HG02943 (cell line): ENCODE measurements around the gene FUOM.
"Not testable (repeated sequence)": the region's sequence is repeated elsewhere in the genome, so short reads cannot be mapped to it uniquely, and the experiment has no call there.

ENCODE experiments used
- ATAC-seq: cut with Tn5 transposase; IDR thresholded peaks from one replicate; pipeline ENCODE4 v1.9.1; 2021; ENCODE audit warnings: mild to moderate bottlenecking, low read depth, moderate library complexity; ENCODE audit not compliant: unreplicated experiment

FUOM gene

DNA sequence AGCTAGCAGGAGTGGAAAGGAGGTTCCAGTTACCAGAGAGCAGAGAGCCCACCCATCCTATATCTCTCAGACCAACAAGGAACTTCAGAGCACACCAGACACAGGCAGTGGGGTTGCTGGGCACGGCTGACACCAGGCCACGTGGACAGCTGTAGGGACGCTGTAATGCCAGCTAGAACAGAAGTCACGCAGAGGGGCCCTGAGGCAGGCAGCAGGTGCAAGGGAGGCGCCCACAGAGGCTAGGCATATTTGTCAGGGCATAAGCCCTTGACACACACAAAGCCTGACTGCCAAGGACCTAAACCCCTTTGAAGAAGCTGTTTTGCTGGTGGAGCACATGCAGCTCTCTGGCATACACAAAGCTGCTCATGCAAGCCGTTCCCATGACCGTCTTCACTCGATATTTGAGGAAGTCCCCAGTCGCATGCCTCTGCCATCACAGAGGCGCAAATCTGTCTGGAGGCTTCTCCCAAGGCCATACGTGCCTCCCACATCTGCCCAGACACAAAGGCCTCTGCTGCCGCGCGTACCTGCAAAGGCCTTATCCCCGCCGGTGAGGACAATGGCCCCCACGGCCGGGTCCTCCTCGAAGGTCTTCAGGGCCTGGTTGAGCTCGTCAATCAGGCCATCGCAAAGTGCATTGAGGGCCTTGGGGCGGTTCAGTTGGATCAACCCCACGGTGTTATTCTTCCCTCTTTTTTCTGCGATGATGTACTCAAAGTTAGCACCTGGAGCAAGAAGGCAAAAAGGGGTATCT, 12.4 kb upstream of the FUOM start:
- ATAC-seq = no peak

GRCh38 chr10:133368153-133368552, 10.3 kb upstream of the FUOM start:
- ATAC-seq = no peak

GRCh38 chr10:133367461-133367860, 9.6 kb upstream of the FUOM start:
- ATAC-seq = not testable (repeated sequence)

- ATAC-seq = no peak
These were observed 8.9 kb upstream of the FUOM start for GRCh38 chr10:133366751-133367150.

GRCh38 chr10:133366130-133366478, 8.3 kb upstream of the FUOM start:
- no peak for ATAC-seq

GRCh38 chr10:133365461-133366129, 7.8 kb upstream of the FUOM start:
- ATAC-seq = no peak

DNA sequence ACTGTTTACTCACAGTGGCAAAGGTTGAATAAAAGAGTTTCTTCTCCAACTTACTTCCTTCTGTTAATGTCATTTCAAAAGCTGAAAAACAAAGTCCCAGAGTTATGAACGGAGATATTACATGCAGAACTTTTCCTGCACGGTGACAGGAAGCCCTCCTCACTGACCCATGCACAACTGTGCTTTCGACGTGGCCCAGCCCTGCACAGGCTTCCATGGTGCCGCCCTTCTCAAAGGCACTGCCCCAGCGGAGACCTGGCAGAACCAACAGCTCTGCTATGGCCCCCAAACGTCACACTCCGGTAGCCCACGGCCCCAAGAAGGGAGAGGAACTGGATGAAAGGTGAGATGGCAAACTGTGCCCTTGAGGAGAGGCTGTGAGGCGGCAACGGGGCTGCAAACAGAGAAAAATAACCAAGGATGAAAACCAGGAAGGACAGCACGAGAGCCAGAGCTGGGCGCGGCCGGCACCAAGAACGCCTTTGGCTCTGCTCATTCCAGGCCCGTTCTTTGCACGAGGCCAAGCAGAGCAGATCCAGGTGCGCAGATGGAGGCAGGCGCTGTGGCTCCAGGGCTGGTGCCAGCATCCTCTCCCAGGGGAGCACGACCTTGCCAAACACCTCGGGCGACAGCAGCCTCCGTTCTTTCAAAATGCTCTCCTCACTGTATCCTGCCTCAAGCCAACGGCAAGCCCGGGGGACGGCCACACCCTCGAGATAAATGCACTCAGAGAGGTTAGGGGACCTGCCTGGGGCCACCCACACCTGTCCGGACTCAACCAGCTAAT, 7.0 kb upstream of the FUOM start:
- no peak for ATAC-seq

DNA sequence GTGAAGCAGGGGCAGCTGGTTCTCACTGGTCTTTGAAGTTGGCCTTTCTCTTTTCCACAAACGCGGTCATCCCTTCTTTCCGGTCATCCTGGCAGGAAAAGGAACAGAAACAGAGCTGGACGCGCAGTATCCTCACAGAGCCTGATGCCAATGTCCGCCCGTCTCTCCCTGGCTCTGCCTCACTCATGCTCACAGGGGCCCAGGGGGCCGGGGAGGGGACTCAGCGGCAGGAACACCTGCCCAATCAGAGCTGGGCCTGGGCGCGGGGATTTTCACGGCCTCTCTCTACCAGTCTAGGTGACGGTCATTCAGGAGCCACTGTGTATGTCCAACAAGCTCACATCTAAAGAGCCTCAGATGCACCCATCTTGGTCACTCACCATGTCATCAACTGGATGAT, 5.0 kb upstream of the FUOM start:
- no peak for ATAC-seq

GRCh38 chr10:133361773-133362441, 4.1 kb upstream of the FUOM start:
- ATAC-seq = no peak

DNA sequence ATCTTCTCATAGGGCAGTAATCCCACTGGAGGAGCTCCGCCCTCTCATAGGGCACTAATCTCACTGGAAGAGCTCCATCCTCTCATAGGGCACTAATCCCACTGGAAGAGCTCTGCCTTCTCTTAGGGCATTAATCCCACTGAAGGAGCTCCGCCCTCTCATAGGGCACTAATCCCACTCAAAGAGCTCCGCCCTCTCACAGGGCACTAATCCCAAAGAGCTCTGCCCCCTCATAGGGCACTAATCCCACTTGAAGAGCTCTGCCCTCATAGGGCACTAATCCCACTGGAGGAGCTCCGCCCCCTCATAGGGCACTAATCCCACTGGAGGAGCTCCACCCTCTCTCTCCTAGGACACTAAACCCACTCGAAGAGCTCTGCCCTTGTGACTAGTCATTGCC, 3.4 kb upstream of the FUOM start:
- ATAC-seq = no peak

GRCh38 chr10:133359972-133360610, 2.3 kb upstream of the FUOM start:
- ATAC-seq = no peak

DNA sequence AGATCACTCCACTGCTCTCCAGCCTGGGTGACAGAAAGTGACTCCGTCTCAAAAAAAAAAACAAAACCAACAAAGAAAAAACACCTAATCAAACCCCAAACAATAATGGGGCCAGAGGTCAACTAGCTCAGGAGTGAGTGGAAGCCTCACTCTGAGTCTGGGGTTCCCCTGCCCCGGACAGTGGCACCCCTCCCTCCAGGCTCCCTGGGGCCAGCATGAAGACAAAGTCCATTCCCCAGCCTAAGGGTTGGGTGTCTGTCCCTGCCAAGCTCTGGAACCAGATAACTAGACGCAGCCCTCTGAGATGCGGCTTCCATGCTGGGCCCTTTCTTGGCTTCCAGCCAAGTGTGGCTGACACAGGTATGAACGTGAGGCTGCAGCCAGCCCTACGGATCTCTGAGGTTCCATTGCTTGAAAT, 1.7 kb upstream of the FUOM start:
- no peak for ATAC-seq

DNA sequence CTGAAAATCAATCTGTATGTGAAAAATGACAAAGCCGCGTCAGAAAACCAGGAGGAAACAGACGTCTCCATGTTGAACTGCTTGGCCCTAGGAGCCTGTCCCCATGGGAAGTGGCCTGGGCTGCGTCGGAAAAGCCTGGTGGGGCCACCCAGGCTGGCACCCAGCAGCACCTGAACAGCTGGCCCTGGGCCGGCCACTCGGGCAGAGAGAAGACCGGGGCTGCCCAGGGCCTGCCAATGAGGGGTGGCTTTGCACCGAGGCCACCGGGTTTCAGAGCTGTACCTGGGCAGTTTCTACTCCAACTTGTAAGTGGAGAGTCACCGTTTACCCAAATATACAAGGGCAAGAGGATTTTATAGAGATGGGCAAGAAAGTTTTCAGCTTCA, 1.1 kb upstream of the FUOM start:
- ATAC-seq = no peak

DNA sequence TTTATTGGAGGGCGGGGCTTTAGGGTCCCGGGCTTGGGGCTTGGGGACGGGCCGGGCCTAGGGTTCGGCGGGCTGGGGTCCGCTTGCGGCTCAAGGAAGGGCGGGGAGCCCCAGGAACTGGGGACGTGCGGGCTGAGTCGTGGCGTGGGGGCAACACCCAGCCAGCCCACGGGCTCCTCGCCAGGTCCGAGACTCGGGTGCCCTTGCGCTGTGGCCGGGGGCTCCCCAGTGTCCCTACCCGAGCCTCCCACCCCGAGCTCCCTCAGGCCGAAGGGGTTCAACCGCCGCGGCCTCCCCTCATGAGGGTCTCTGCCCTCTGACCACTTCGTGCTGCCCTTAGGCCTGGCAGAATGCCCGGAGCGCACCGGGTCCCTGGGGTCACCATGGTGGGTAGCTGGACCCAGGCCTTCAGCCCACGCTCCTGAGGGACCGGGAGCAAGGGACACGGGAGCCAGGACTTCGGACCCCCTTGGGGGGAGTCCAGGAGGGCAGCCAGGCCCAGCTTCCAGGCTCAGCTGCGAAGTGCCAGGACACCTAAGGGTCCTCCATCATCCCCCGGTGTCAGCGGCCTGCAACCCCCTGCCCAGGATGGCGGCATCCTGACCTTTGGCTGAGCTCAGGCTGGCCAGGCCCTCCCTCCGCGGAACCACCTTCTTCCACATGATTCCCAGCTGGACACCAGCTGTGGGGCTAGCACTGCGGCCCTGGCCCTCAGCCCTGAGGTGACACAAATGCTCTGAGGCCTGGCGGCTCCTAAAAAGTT, 524 bp upstream of the FUOM start:
- ATAC-seq = no peak

DNA sequence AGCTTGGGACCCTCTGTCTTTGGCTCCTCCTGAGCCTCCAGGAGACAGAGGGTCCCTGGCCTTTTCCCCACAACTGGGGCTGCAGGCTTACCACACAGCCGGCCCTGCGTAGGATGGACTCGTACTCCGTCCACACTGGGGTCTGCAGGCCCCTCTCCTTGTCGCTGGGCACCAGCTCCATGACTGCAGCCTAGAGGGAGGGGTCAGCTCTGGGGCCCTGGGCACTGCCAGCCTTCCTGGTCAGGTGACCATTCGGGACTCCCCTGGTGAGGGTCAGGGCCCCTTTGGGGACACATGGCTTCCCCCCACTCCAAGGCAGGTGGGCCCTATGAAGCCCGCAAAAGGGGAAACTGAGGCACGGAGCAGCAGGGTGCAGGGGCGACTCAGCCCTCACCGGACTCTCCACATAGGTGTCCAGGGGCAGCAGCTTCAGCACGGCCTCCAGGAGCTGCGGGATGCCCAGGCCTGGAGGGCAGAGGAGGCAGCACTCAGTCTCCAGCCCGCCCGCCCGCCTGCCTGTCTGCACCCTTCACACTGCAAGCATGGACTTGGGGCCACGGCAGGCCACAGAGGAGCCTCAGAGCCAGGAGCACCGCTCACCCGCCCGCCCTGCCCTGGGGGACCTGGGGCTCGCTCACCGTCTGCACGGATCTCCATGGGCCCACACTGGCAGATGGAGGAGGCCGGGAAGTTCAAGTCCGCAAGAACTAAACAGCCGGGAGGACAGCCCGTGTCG, 1.1 kb downstream of the FUOM start:
- ATAC-seq = no peak

- ATAC-seq = no peak
These were observed 1.8 kb downstream of the FUOM start for GRCh38 chr10:133355991-133356390.

DNA sequence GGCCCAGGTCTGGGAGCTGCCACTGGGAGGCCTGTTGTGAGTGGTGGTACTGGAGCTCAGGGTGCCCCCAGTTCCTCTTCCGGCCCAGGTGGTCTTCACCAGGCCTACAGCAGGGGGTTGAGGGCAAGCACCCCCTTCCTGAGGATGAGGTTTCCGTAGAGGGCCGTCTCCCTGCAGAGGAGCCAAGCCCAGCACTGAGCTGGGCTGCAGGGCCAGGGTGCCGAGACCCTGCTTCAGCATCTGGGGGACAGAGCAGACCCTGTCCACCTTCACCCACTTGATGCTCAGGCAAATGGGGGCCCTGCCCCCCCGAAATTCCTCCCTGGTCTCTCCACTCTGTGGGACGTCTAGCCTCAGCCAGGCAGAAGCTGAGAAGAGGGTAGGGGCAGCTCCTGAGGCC, 2.6 kb downstream of the FUOM start:
- no peak for ATAC-seq

DNA sequence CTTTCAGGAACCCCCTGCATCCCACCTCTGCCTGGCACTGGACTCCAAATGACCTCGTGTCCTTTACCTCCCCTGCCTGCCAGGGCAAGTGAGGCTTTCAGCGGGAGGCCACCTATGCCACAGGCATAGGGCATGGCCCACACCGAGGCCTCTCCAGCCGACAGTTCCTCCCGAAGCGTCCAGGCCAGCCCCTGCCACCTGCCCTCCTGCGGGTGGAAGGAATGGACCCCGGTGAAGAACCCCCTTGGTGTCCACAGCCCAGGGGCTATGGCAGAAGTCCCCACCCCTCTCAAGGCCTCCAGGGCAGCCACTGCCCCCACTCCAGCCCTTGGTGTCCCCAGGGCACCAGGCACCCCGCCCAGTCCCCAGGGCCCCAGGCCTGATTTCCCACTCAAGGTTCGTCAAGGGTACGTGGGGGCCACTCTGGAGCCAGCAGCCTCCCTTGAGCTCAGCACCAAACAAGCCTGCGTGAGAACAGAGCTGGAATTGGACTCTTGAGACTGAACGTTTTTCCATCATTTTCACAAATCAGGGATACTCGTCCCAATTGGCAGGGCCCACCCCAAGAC, 3.1 kb downstream of the FUOM start:
- ATAC-seq = no peak
